GM23248 (cell line): ENCODE data around the gene PPP6R2.

Experiments
- EZH2 ChIP-seq: fragments of 200-600 bp; sonication (generic); IDR thresholded peaks from 2 replicates; pipeline ENCODE4 v1.6.1; 2018; ENCODE audit warnings: antibody characterized with exemption, mild to moderate bottlenecking; ENCODE audit not compliant: insufficient read depth, poor library complexity, severe bottlenecking
- EZH2phosphoT487 ChIP-seq: fragments of 200-600 bp; sonication (generic); IDR thresholded peaks from 2 replicates; pipeline ENCODE4 v1.6.1; 2018; ENCODE audit warnings: antibody characterized with exemption, moderate library complexity, mild to moderate bottlenecking, low read depth; ENCODE audit not compliant: insufficient read depth

DNA sequence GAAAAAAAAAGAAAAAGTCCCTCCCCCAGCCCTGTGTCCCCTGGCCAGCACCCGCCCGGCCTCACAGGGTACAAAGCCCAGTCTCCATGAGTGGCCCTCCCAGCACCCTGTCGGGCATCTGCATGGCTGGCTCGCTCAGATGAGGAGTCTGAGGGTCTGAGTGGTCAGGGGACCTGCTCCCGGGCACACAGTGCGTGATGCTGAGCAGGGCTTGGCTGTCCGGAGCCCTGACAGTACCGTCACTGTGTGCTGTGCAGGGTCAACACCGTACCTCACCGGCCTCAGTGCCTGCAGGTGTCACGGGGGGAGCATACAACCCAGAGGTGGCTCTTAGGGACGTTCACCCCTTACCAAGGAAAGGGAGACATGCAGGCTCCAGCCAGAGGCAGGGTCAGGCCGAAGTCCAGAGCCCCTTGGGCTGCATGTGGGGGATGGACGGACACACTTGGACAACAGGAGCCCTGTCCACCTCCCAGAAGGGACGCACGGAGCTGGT, 32.1 kb upstream of the PPP6R2 start:
- TF ChIP-seq EZH2phosphoT487 (no peak), EZH2 (no peak)
